ENCODE results near the gene NEDD1.

Gene NEDD1

GRCh38 chr12:96897421-96897820 lies 9.6 kb upstream of the NEDD1 start:
- no peak for DNase-seq

DNA sequence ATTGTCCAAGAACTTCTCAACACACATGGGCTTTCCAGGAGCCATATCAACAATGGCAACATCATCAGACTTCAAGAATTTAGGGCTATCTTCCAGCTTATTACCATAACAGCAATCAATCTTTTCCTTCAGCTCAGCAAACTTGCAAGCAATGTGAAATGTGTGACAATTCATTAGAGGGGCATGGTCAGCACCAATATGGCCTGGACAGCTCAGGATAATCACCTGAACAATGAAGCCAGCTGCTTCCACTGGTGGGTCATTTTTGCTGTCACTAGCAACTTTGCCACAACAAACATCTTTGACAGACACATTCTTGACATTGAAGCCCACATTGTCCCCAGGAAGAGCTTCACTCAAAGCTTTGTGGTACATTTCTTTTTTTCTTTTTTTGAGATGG lies 5.9 kb upstream of the NEDD1 start:
- no peak for DNase-seq

- DNase-seq: no peak
Observed at GRCh38 chr12:96902076-96902475, 5.0 kb upstream of the NEDD1 start.

DNA sequence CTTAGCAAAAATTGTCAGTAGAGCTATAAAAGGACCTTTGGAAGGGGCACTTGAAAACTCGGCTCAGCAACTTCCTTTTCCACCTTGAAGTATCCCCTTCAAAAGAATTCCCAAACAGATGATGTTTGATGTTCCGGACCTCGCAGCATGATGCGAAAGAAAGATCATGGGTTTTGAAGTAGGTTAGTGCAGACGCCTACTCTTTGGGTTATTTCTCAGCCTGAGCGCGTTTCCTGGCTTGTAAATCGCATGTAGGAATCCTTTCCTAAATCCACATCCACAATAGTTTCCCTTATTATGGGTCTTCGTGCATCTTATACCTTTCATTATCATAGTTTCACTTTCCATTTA lies 584 bp upstream of the NEDD1 start:
- no peak for DNase-seq

GRCh38 chr12:96907671-96908422 lies 790 bp downstream of the NEDD1 start:
- peak in 10 of 58 donors; percentile 1 to 40 (median 10) for DNase-seq

- no peak for DNase-seq
Observed at GRCh38 chr12:96908423-96908675, 1.3 kb downstream of the NEDD1 start.

DNA sequence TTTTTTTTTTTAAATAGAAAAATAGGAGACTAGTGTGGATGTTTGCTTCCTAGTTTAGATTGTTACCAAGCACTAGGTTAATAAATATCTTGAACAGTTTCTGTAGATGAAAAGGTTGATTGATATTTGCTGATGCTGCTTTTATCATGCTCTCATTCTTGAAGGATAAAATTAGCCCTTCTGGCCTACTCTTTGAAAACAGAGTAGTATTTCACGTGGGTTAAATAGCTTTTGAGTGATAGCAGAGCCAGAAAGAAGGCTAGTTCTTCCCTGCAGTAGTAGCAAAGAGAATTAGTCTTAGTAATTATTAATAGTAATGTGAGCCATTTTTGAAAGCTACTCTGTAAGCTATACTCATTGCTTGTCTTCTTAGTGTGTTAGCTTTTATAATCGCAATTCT lies 5.2 kb downstream of the NEDD1 start:
- DNase-seq: no peak

DNA sequence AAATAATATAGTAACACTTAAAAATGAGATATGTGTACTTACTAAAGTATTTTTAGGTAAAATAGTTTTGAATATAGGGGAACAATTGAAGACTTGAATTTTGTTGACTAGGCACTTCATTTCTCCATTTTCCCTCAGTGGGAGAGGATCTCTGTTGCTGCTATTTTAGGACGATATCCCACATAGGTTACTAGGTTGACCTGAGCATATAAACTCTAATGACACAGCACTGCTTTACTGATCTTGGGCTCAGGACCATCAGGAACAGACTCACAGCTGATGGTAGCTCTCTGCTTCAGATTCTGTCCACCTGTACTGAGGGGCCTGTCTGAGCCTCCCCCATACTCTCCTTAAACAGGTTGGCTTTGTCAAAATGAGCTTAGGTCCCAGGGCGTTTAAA lies 5.9 kb downstream of the NEDD1 start:
- DNase-seq: no peak

DNA sequence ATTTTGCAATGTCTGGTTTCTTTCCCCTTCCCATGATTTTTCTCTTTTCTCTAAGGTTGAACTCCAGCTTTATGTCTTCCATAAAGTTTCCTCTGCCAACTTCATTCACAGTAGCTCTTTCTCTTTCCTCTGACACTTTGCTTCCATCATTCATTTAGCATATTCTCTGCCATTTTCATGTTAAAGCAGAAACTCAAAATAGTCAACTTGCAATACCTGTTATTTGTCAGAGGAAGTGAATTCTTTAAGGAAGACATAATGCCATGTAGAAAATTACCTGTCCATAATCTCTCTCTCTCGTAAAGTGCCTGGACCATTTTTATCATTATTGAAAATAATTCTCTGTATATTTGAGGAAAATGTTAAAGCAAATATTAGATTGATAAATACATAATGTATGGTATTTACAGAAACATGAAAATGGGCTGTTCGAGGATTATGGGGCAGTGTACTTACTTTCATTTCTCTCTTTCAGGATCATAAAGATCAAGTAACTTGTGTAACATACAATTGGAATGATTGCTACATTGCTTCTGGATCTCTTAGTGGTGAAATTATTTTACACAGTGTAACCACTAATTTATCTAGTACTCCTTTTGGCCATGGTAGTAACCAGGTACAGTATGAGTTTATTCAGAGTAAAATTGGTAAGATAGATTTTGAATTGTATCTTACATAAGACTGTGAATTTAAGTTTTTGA lies 12.6 kb downstream of the NEDD1 start:
- no peak for DNase-seq

DNA sequence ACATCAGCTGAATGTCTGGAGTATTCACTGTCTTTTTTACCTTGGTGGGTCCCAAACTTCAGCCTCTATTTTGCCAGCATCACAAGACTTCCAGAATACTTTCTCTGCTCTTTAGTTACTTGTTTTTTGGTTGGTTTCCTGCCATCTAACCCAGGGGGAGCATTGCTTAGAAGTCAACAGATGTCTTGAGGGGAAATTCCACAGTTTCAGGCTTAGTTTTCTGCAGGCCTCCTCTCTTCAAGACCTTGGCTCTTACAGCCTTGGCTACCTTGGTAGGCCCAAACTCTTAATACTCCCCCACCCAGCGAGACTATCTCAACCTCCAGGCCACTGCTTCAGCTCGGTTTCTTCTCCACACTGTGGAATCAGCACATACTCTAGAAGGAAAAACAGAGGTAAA lies 41.7 kb downstream of the NEDD1 start:
- DNase-seq: no peak

- no peak for DNase-seq
Observed at GRCh38 chr12:96979532-96979931, 72.5 kb downstream of the NEDD1 start.

DNA sequence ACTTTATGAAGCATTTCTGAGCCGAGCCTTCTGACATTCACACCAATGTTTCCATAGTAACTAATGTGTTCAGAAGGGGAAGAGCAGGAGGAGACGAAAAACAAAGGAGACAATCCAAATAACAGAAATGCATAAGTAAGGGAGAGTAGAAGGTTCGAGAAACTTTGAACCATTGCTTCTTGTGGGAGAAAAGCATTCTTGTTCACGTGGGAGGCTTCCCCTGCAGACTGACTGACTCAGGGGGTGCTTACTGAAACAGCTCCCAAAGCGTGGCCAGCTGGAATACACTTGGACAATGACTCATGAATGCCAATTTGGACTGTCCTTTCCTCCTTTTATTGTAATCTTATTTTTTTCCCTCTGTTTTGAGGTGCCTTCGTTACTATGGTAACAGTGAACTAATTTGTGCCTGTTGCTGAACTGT lies 73.9 kb downstream of the NEDD1 start:
- peak in 15 of 58 donors; percentile 4 to 57 (median 24) for DNase-seq

DNA sequence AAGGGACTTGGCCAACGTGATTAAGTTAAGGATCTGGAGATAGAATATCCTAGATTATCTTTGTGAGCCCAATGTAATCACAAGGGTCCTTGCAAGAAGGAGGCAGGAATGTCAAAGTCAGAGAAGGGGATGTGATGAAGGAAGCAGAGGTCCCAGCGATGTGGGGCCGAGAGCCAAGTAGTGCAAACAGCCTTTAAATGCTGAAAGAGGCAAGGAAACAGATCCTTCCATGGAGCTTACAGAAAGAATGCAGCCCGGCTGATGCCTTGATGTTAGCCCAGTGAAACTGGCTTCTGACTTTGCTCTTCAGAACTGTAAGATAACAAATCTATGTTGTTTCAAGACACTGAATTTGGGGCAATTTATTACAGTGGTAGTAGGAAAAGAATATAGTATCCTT lies 74.9 kb downstream of the NEDD1 start:
- no peak for DNase-seq

GRCh38 chr12:96982671-96983070 lies 75.6 kb downstream of the NEDD1 start:
- no peak for DNase-seq

GRCh38 chr12:96985515-96986362 lies 78.7 kb downstream of the NEDD1 start:
- DNase-seq: peak in 6 of 58 donors; percentile 2 to 25 (median 10)

DNA sequence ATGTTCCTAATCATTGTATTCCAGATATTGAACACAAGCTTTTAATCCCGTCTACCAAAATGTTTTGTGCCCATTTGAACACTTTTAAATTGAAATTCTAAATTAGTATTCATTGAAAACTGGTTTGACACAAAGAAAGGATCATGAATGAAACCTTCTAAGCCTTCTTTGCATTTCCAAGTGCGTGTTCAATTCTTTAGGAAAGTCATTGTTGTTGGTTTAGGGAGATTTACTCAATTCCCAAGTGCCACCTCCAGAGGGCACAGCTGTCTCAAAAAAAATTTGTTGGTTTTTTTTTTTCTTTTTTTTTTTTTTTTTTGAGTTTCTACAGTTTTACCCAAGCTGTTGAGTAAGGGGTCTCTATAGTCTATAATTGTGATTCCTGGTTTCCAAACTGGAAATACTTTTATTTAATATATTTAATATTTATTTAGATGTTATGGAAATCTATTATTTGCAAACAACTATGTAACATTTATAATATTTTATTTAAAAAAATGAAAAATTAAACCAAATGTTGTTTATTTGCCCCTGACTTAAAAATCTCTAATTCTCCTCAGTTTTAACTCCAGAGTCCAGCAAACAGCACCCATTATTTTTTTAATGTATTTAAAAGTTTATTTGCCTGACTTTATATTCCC lies 79.9 kb downstream of the NEDD1 start:
- DNase-seq: peak in 3 of 58 donors; percentile 5 to 9 (median 8)

DNA sequence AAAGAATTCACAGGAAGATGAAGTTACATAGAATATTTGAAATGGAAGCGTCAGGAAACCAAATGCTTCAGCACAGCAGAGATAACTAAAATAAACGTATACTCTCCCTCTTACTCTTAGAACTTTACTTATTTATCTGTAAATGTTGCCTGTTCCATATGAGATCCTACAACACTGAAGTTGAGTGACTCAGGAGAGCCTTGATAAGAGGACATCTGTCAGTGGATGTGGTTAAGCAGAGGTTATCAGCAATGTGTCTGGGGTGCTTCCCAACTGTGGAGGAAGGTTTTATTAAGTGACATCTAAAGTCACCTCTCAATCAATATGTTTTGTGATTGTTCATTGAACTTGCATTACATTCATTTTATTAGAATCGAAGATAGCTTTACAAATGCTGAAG lies 81.9 kb downstream of the NEDD1 start:
- no peak for DNase-seq

GRCh38 chr12:96989916-96990315 lies 82.9 kb downstream of the NEDD1 start:
- DNase-seq: no peak

GRCh38 chr12:96994900-96995299 lies 87.8 kb downstream of the NEDD1 start:
- no peak for DNase-seq

DNA sequence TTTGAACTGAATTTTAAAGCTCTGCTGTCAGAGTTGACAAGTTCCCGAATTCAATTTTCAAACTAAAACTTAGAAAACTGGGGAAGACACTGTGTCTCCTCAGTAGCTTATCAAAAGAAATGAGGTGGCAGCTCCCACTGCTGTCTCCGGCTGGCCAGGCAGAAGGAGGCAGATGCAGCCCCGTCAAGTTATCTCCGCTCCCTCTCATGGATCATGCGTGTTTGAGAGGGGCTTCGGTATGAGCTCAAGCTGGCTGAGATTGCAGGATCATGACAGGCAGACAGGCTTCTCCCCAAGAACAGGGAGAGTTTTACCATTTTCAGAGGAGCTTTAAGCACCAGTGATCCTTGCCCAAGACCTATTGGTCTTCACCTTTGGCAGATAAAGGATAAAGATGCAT lies 88.8 kb downstream of the NEDD1 start:
- no peak for DNase-seq

- no peak for DNase-seq
Observed at GRCh38 chr12:96997797-96998484, 90.9 kb downstream of the NEDD1 start.
